MCF 10A (cell line): ENCODE results near the gene EXOC6B. TPM values are rescaled to one million over a fixed set of nuclear protein-coding genes. Genes with fewer than 3 reads are reported as not detected.
A peak's percentile ranks its signal among the peaks of the same experiment; 100 is the strongest.

Experiments
- BruUV-seq: library from RNA; stranded (reverse); fragments of 400-500 nt; replicated peaks from 2 replicates; lab custom pipeline; 2021; lab: Mats Ljungman, UMichigan
- CTCF ChIA-PET: fragments of 300-600 bp; sonication (Branson Sonifier 250); formaldehyde crosslinking; extraction: SDS; loops from one replicate; lab custom pipeline; 2021; ENCODE audit warnings: antibody characterized with exemption, inconsistent platforms; lab: Yijun Ruan, JAX
- POLR2A ChIA-PET: fragments of 300-600, 350-650 bp; sonication (Branson Sonifier 250); formaldehyde crosslinking; extraction: SDS; loops from one replicate; lab custom pipeline; 2020; ENCODE audit warnings: antibody characterized with exemption, inconsistent platforms; lab: Yijun Ruan, JAX
- DNase-seq: peaks from one replicate; pipeline ENCODE4 v3.0.0-alpha.2; 2018; ENCODE audit not compliant: unreplicated experiment
- H3K27ac Mint-ChIP-seq: one replicate; pipeline ENCODE4 v1.8.0; 2022; ENCODE audit warnings: mild to moderate bottlenecking, low read depth, mixed read lengths; ENCODE audit not compliant: unreplicated experiment
- H3K27me3 Mint-ChIP-seq: one replicate; pipeline ENCODE4 v1.8.0; 2022; ENCODE audit warnings: mixed read lengths; ENCODE audit not compliant: insufficient read depth, unreplicated experiment
- H3K36me3 Mint-ChIP-seq: one replicate; pipeline ENCODE4 v1.8.0; 2022; ENCODE audit warnings: mild to moderate bottlenecking, moderate library complexity, mixed read lengths; ENCODE audit not compliant: insufficient read depth, unreplicated experiment
- H3K4me1 Mint-ChIP-seq: one replicate; pipeline ENCODE4 v1.8.0; 2022; ENCODE audit warnings: mixed read lengths; ENCODE audit not compliant: insufficient read depth, unreplicated experiment
- H3K4me3 Mint-ChIP-seq: one replicate; pipeline ENCODE4 v1.8.0; 2022; ENCODE audit warnings: mild to moderate bottlenecking, moderate library complexity, mixed read lengths; ENCODE audit not compliant: unreplicated experiment
- H3K9me3 Mint-ChIP-seq: one replicate; pipeline ENCODE4 v1.8.0; 2022; ENCODE audit warnings: mixed read lengths; ENCODE audit not compliant: unreplicated experiment
- CTCF ChIP-seq: fragments of 200-600 bp; IDR thresholded peaks from one replicate; pipeline ENCODE4 v1.8.0; 2022; ENCODE audit warnings: antibody characterized with exemption, mild to moderate bottlenecking; ENCODE audit not compliant: unreplicated experiment
- intact Hi-C: fragments of 100-400 bp; cut with micrococcal nuclease; formaldehyde crosslinking; loops from 2 replicates; pipeline ENCODE4 v1.14.1; 2022
- total RNA-seq: library from RNA; stranded (reverse); gene quantifications from 2 replicates; pipeline ENCODE4 v1.2.3, GENCODE V29; 2022

The EXOC6B gene
- total RNA-seq, 1 experiment from 2014 or later = 24.7 TPM

- H3K27me3 Mint-ChIP-seq = peaks cover 14% of the 10 kb centered on the region
- no peaks in the 10 kb centered on the region for H3K36me3 Mint-ChIP-seq
- peak overlapping the region; percentile 77 for H3K27ac Mint-ChIP-seq
- no peak for TF ChIP-seq CTCF
- H3K4me1 Mint-ChIP-seq = peaks cover 25% of the 10 kb centered on the region
- DNase-seq = peak; percentile 81
- H3K4me3 Mint-ChIP-seq = peak overlapping the region; percentile 95
- no peaks in the 10 kb centered on the region for H3K9me3 Mint-ChIP-seq
- BruUV-seq = no TSS peak
- ChIA-PET CTCF (interaction anchor here (0.5 to 0.6 kb wide), 2 partner anchors 223 to 302 kb away, joined by 3 read pairs; no protein-coding TSS in a partner anchor), POLR2A (interaction anchor here (0.6 to 0.7 kb wide), 2 partner anchors 30 to 634 kb away, joined by 3 to 4 read pairs; no protein-coding TSS in a partner anchor)
- intact Hi-C loops = loop anchor here (2.0 to 5.0 kb wide), 3 partner anchors 263 to 533 kb away; no protein-coding TSS in a partner anchor
These were observed 680.6 kb downstream of the EXOC6B start for GRCh38 chr2:72145289-72145657.

GRCh38 chr2:72144632-72145288 lies 681.1 kb downstream of the EXOC6B start:
- peak; percentile 81 for DNase-seq
- no peaks in the 10 kb centered on the region for H3K9me3 Mint-ChIP-seq
- H3K36me3 Mint-ChIP-seq = no peaks in the 10 kb centered on the region
- intact Hi-C loops = loop anchor here (2.0 to 5.0 kb wide), 3 partner anchors 262 to 532 kb away; no protein-coding TSS in a partner anchor
- no peak overlapping the region for H3K27ac Mint-ChIP-seq
- H3K27me3 Mint-ChIP-seq = peaks cover 9% of the 10 kb centered on the region
- H3K4me1 Mint-ChIP-seq = peaks cover 20% of the 10 kb centered on the region
- peak overlapping the region; percentile 95 for H3K4me3 Mint-ChIP-seq
- ChIA-PET CTCF (interaction anchor here (1.6 kb wide), 1 partner anchor 221 kb away, joined by 8 read pairs; no protein-coding TSS in a partner anchor), POLR2A (interaction anchor here (0.6 to 0.7 kb wide), 2 partner anchors 29 to 634 kb away, joined by 3 to 4 read pairs; no protein-coding TSS in a partner anchor)
- BruUV-seq = no TSS peak
- no peak for TF ChIP-seq CTCF

DNA sequence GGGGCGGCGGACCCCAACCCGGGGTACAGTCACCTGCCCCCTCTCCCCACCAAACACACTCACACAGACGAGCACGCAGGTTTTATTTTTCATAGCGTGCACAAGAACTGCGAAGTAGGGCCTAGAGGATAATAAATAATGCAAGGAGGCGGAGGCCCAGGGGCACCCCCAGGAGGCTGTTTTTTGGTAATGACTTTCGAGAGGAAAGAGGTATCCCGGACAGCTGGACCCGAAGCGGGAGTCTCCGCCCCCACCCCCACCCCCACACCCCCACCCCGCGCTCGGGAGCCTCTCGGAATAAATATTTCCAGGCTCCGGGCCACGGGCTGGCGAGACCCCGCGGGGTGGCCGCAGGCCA lies 681.6 kb downstream of the EXOC6B start:
- ChIA-PET CTCF (interaction anchor here (1.6 kb wide), 1 partner anchor 220 kb away, joined by 8 read pairs; no protein-coding TSS in a partner anchor), POLR2A (no interaction called here)
- peak; percentile 15 for DNase-seq
- intact Hi-C loops = loop anchor here (2.0 kb wide), 1 partner anchor 273 kb away; no protein-coding TSS in a partner anchor
- Mint-ChIP-seq H3K4me1 (peaks cover 15% of the 10 kb centered on the region), H3K36me3 (no peaks in the 10 kb centered on the region), H3K27ac (no peak overlapping the region), H3K27me3 (peaks cover 4% of the 10 kb centered on the region), H3K9me3 (no peaks in the 10 kb centered on the region), H3K4me3 (peak overlapping the region; percentile 95)
- no peak for TF ChIP-seq CTCF
- BruUV-seq = no TSS peak
